GM19463 (cell line): ENCODE results near the gene RBKS.
"Not testable (repeated sequence)": the region's sequence is repeated elsewhere in the genome, so short reads cannot be mapped to it uniquely, and the experiment has no call there.

Experiments used
- ATAC-seq: cut with Tn5 transposase; IDR thresholded peaks from one replicate; pipeline ENCODE4 v1.9.1; 2021; ENCODE audit warnings: mild to moderate bottlenecking, moderate library complexity; ENCODE audit not compliant: unreplicated experiment

Gene RBKS

DNA sequence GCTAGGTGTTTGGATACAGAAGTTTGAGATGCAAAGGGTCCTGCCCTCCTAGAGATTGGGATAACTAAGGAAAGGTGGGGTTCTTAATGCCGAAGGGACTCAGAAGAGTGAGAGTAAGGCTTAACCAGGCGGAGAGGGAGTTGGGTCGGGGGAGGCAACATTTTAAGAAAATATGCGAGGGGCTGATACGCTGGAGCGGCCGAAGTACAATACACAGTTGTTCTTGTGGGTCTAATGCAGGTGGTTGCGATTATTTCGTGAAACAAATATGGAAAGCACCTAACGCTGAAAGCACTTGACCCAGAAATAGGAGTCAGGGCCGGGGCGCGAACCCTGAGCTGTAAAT lies 119.0 kb downstream of the RBKS start:
- ATAC-seq, result no peak

DNA sequence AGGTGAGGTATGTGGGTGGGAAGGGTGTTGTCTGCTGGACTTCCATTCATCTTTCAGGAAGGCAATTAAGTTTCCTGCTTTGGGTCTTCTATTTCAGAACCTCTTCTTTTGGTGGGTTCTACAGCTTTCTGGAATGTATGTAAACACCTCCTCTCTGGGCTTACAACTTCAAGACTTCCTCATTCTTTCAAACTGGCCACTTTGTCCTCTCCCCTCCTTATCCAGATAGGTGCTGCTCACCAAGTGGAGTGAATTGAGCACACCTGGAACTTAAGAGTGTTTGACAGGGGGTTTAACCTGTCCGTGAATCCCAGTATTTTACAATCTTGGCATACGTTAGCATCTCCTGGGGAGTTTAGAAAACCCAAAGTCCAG lies 123.9 kb downstream of the RBKS start:
- ATAC-seq, result no peak

- no peak for ATAC-seq
Observed at GRCh38 chr2:27765621-27766286, 124.4 kb downstream of the RBKS start.

DNA sequence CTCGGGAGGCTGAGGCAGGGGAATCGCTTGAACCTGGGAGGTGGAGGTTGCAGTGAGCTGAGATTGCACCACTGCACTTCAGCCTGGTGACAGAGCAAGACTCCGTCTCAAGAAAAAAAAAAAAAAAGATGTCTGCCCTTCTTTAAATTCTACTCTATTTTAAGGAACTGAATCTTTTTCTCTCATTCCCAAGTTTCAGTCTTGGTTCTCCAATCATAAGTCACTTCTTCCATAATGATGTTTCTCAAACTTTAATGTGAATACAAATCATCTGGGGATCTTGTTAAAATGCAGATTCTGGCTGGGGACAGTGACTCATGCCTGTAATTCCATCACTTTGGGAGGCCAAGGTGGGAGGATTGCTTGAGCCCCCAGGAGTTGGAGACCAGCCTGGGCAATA lies 125.7 kb downstream of the RBKS start:
- not testable (repeated sequence) for ATAC-seq

DNA sequence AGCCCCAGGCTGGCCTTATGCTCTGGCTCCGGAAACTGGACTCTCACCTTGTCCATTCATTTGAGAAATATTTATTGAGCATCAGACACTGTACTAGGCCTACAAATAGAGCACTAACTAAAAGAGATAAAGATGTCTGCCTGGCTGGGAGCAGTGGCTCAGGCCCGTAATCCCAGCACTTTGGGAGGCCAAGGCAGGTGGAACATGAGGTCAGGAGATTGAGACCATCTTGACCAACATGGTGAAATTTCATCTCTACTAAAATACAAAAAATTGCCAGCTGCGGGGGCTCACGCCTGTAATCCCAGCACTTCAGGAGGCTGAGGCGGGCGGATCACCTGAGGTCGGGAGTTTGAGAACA lies 126.3 kb downstream of the RBKS start:
- ATAC-seq, result no peak

DNA sequence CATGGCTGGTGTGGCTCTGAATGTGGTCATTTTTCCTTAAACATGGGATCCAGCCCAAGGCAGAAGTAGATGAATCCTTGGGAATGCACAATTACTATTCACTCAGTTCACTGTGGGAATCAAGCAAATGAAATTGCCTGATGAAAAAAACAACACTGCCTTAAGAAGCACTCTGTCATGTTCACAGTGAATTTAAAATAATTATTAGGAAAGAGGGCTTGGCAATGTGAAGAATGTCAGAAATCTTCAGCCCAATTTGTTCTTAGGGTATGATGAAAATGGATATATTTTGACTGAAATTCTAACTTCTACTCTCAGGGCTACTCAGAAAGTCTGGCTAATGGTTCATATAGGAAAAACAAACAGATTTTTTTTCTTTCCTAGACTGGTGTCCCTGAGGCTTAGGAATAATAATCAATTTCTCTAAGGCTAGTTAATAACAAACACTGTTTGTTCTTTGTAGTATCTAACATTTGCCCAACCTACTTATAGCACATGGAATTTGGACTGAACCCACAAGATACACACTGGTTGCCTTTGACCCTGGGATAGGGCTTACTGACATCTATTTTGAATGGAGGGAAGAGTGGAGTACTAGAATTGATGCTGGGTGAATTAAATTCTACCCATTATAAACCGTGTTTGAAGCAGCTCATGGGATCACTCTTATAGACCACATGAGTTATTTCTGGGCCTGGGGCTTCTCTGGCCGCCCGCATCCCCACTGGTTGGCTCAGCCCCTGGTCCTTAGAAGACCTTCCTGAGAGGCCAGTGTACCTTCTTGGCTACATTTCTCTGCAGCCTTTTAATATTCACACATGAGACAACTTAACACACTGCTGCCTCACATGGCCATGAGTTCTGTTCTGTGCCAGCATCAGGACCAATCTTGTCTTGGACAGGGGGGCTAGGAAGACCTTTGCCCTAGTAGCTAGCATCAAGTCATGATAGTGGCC lies 127.0 kb downstream of the RBKS start:
- ATAC-seq, result no peak

GRCh38 chr2:27756544-27757498 lies 133.4 kb downstream of the RBKS start:
- no peak for ATAC-seq

GRCh38 chr2:27756091-27756490 lies 134.1 kb downstream of the RBKS start:
- ATAC-seq, result no peak

DNA sequence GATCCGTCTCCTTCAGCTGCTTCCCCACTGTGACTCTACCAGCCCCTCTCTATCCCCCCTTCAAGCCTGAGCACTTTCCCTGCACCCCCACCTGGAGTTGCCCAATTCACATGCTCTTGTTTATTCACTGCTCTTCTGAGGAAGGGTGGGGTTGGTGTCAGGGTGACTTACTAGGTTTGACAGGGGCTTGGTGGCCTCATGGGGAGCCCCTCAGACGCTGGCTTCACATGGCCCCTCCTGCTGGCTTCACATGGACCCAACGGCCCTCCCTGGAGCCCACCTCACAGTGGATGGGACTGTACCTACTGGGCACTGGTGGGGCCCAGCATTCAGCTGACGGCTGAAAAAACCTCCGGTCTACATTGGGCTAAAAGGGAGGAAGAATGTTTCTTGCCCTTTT lies 135.4 kb downstream of the RBKS start:
- ATAC-seq, result no peak

- no peak for ATAC-seq
Observed at GRCh38 chr2:27754138-27754588, 136.0 kb downstream of the RBKS start.

DNA sequence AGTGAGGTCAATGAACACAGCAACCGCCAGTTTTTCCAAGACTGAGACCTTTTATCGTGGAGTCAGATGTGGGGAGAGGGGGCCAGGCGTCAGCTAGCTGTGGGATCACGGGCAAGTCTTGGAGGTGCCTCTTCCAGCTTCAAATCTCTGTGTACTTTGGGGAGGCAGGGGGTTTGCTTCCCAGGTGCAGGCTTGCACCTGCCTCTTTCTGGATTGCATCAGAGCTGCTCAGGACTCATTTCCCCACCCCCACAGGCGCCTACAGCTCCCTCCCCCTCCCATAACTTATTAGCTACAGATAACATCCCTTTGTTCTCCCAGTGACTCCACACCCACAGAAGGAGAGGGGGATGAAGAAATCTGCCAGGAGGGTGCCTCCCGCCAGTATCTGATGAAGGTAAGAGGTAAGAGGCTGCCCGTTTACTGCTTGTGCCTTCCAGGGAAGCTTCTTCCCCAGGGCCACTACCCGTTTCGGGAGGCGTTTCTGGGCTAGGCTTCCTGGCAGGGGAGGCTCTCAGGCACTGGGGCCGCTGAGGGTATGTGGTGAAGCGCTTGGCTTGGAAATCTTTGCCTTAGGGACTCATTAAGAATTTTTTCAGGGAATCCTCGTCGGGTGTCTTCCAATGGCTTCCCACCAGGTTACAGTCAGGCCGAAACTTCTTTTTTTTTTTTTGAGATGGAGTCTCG lies 137.5 kb downstream of the RBKS start:
- no peak for ATAC-seq

DNA sequence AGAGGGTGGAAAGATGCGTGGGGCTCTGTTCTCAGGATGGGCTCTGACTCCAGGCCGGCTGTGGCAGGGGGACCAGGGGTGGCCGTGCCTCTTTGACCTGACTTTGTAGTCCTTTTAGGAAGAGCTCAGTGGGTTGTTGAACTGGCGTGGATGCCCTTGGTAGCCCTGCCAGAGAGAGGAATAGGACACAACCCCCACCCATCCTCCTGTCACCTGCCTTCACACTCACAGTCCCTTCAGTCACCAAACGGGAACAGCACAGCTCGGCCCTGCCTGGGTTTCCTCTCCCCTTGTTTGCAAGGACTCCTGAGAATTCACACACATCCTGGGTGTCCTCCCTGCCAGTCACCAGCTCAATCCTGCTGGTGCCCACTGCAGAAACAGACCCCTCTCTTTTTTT lies 138.8 kb downstream of the RBKS start:
- no peak for ATAC-seq

GRCh38 chr2:27748803-27749554 lies 141.2 kb downstream of the RBKS start:
- ATAC-seq, result not testable (repeated sequence)

DNA sequence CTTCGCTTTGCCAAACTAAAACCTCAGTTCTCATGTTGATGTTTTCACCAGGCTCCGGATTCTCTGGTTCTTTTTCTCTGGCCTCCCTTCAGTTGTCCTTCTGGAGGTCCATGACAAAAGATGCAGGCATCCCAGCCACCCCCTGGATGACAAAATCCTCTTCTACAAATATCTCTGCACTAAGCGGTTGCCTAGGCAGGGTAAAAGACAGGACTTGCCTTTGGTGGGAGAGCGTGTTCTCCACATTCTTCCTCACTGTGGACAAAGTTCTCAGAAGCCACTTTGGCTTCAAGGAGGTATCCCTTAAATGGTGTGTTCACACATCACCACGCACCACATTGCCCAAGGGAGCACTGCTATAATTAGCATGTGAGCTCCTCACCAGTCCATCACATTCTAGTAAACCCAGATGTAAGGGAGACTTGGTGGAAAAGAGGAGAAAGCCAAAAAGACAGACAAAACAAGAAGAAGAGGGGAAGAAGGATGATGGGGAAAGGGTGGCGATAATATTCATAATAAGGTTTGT lies 142.3 kb downstream of the RBKS start:
- ATAC-seq, result no peak

DNA sequence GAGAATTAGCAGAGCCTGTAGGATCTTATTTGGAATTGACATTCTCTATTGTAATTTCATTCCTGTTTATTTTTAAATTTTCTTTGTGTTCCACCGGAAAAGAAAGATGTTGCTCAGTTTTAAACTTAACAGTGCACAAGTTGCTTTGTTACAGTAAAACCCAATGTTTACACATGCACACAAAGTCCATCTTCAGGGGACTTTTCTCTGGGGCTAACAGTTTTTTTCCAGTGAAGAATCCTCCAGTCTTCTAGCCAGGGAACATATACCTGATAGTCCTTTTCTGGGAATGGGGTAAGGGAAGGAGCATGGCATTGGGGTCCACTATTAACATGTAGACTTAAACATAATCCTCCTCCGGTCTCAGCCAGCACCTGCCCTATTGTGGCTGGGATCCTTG lies 143.9 kb downstream of the RBKS start:
- ATAC-seq, result no peak

DNA sequence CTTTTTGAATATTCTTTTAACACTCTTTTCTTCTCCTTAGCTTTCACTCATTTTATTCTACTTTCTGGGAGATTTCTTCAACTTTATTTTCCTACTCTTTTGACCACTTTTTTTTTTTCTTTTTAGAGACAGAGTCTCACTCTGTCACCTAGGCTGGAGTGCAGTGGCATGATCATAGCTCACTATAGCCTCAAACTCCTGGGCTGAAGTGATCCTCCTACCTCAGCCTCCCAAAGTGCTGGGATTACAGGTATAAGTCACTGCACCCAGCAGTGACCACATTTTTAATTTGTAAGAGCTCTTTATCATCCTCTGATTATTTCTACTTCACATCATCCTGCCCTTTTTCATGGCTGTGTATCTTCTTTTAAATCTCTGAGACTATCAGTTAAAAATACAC lies 144.7 kb downstream of the RBKS start:
- ATAC-seq, result not testable (repeated sequence)

GRCh38 chr2:27742571-27742970 lies 147.6 kb downstream of the RBKS start:
- ATAC-seq, result no peak

DNA sequence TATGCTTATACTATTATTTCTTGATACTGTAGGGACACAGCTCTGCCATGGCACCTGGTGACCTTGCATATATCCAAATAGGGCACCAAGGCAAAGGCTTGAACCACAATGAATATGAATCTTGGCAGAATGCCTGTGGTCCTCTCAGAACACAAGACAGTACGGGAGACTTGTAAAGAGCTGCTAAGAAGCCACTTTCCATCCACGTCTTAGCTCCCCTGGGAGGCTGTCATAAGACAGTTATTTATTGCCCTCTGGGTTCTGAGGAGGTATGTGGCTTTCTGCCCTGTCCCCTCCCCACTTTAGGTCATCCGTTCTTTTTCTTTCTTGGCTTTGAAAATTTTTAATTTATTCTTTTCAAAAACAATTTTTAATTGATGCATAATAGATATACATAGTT lies 148.5 kb downstream of the RBKS start:
- no peak for ATAC-seq

- no peak for ATAC-seq
Observed at GRCh38 chr2:27739058-27739373, 151.2 kb downstream of the RBKS start.
